SH-SY5Y (cell line): ENCODE measurements around the gene STRAP.

Source experiments
- GATA2 ChIP-seq: IDR thresholded peaks from 2 replicates; pipeline ENCODE4 v1.6.1; 2011; ENCODE audit warnings: mild to moderate bottlenecking, low read depth, low read length
- GATA3 ChIP-seq: IDR thresholded peaks from 2 replicates; pipeline ENCODE4 v1.6.1; 2011; ENCODE audit warnings: low read depth, mild to moderate bottlenecking, low read length, moderate library complexity

- TF ChIP-seq GATA3 (no peak), GATA2 (no peak)
Measured at GRCh38 chr12:15879413-15879812, 2.8 kb upstream of the STRAP start.
